Keratinocyte (primary cell): ENCODE data around the gene ABCC8. TPM values are rescaled to one million over a fixed set of nuclear protein-coding genes. Genes with fewer than 3 reads are reported as not detected.

ENCODE experiments used
- DNase-seq: peaks from one replicate; pipeline ENCODE4 v3.0.0-alpha.2; 2011; ENCODE audit warnings: low read depth, missing footprints, low spot score
- FAIRE-seq: peaks from 2 replicates; lab custom pipeline; 2011; peaks lifted over from hg19 to GRCh38; lab: Jason Lieb, UNC
- H2AFZ ChIP-seq: 2 replicates; pipeline ENCODE4 v1.6.0; 2012; ENCODE audit warnings: low read length, control low read depth, inconsistent platforms; ENCODE audit not compliant: control insufficient read depth
- H3K27ac ChIP-seq: 2 replicates; pipeline ENCODE4 v1.5.1; 2011; ENCODE audit warnings: low read length; ENCODE audit not compliant: control insufficient read depth, insufficient read depth
- H3K27me3 ChIP-seq: 3 replicates; pipeline ENCODE4 v1.6.0; 2011; ENCODE audit warnings: low read length; ENCODE audit not compliant: control insufficient read depth, insufficient read depth; ENCODE audit errors: extremely low read depth
- H3K36me3 ChIP-seq, 2 experiments: 2 replicates in 1 of 2; 3 replicates in 1 of 2; pipeline ENCODE4 v1.5.1; 2011; ENCODE audit warnings: low read length in 2 of 2, mild to moderate bottlenecking in 1 of 2; ENCODE audit not compliant: control insufficient read depth in 2 of 2, insufficient read depth in 2 of 2; ENCODE audit errors: extremely low read depth in 1 of 2
- H3K4me1 ChIP-seq: 3 replicates; pipeline ENCODE4 v1.5.1; 2011; ENCODE audit warnings: low read length; ENCODE audit not compliant: control insufficient read depth, insufficient read depth; ENCODE audit errors: extremely low read depth
- H3K4me2 ChIP-seq: 3 replicates; pipeline ENCODE4 v1.6.0; 2011; ENCODE audit warnings: low read depth, low read length; ENCODE audit not compliant: control insufficient read depth, insufficient read depth; ENCODE audit errors: extremely low read depth
- H3K4me3 ChIP-seq, 3 experiments: fragments of 200-600 bp in 1 of 3; sonication (generic) in 1 of 3; 2 replicates in 2 of 3; 3 replicates in 1 of 3; pipeline ENCODE4 v1.5.1; 2011 to 2016; ENCODE audit warnings: low read length in 3 of 3, mild to moderate bottlenecking in 3 of 3, control low read depth in 2 of 3, inconsistent platforms in 1 of 3, low read depth in 1 of 3, mixed read lengths in 1 of 3, mixed run types in 1 of 3, moderate library complexity in 1 of 3; ENCODE audit not compliant: control insufficient read depth in 2 of 3, insufficient read depth in 2 of 3; ENCODE audit errors: extremely low read depth in 1 of 3
- H3K79me2 ChIP-seq: 2 replicates; pipeline ENCODE4 v1.6.0; 2012; ENCODE audit warnings: low read length; ENCODE audit not compliant: control insufficient read depth, insufficient read depth
- H3K9ac ChIP-seq: 3 replicates; pipeline ENCODE4 v1.6.0; 2011; ENCODE audit warnings: low read length; ENCODE audit not compliant: control insufficient read depth, insufficient read depth; ENCODE audit errors: extremely low read depth
- H3K9me1 ChIP-seq: 3 replicates; pipeline ENCODE4 v1.6.0; 2011; ENCODE audit warnings: low read length; ENCODE audit not compliant: control insufficient read depth, insufficient read depth; ENCODE audit errors: extremely low read depth
- H3K9me3 ChIP-seq: 2 replicates; pipeline ENCODE4 v1.5.1; 2012; ENCODE audit warnings: low read depth, low read length; ENCODE audit not compliant: control insufficient read depth
- H4K20me1 ChIP-seq: 3 replicates; pipeline ENCODE4 v1.6.0; 2011; ENCODE audit warnings: low read length; ENCODE audit not compliant: control insufficient read depth, insufficient read depth; ENCODE audit errors: extremely low read depth
- EZH2 ChIP-seq: IDR thresholded peaks from one replicate; pipeline ENCODE4 v1.6.1; 2012; ENCODE audit warnings: inconsistent platforms, mild to moderate bottlenecking, low read length, moderate library complexity
- dilution Hi-C: fragments of 300-500 bp; cut with MboI; formaldehyde crosslinking; loops from one replicate; pipeline ENCODE4 v1.7.0; 2020; ENCODE audit warnings: low sequenced_read_pairs; ENCODE audit not compliant: extremely low pct_ligation_motif_present
- polyA plus RNA-seq, 5 experiments: library from polyadenylated mRNA; depleted of rRNA in 3 of 5; stranded (reverse) in 3 of 5; stranded (forward) in 1 of 5; unstranded in 1 of 5; fragments of >200 nt; gene quantifications; 1 replicate in 1 of 5; 2 replicates in 3 of 5; 3 replicates in 1 of 5; pipeline versions ENCODE4 v1.2.1 to v1.2.3, GENCODE V29; 2011 to 2012; ENCODE audit warnings: missing spikeins in 2 of 5, low read depth in 1 of 5, low replicate concordance in 1 of 5
- TF ChIP-seq, protein P1 (sequence below), 3 experiments: IDR thresholded peaks in 1 of 3; conservative IDR thresholded peaks in 1 of 3; optimal IDR thresholded peaks in 1 of 3; 2 replicates in 2 of 3; 3 replicates in 1 of 3; pipeline versions ENCODE3 to v1.5.1; 2011; ENCODE audit warnings: low read length in 3 of 3, mild to moderate bottlenecking in 3 of 3, moderate library complexity in 2 of 3, control low read depth in 1 of 3, inconsistent platforms in 1 of 3; ENCODE audit not compliant: insufficient read depth in 2 of 3; ENCODE audit errors: extremely low read depth in 1 of 3

ABCC8 gene
- polyA plus RNA-seq, 1 donor (not counting 4 experiments of a cell fraction or from before 2014, with no cell fraction given), result not detected

GRCh38 chr11:17445240-17445795, 31.3 kb downstream of the ABCC8 start:
- peaks cover 10% of the 10 kb centered on the region for H3K27me3 ChIP-seq
- FAIRE-seq, result no peak
- no peak overlapping the region for H3K9ac ChIP-seq
- dilution Hi-C loops, result no loop called here
- H4K20me1 ChIP-seq, result no peaks in the 10 kb centered on the region
- H3K4me2 ChIP-seq, result no peak overlapping the region
- no peak for DNase-seq
- TF ChIP-seq EZH2, result no peak
- TF ChIP-seq, protein P1, sequence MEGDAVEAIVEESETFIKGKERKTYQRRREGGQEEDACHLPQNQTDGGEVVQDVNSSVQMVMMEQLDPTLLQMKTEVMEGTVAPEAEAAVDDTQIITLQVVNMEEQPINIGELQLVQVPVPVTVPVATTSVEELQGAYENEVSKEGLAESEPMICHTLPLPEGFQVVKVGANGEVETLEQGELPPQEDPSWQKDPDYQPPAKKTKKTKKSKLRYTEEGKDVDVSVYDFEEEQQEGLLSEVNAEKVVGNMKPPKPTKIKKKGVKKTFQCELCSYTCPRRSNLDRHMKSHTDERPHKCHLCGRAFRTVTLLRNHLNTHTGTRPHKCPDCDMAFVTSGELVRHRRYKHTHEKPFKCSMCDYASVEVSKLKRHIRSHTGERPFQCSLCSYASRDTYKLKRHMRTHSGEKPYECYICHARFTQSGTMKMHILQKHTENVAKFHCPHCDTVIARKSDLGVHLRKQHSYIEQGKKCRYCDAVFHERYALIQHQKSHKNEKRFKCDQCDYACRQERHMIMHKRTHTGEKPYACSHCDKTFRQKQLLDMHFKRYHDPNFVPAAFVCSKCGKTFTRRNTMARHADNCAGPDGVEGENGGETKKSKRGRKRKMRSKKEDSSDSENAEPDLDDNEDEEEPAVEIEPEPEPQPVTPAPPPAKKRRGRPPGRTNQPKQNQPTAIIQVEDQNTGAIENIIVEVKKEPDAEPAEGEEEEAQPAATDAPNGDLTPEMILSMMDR (optimal IDR thresholded peaks at IDR 0.05 in 1 of 3, IDR thresholded peaks at IDR 0.05 in 1 of 3, conservative IDR thresholded peaks at IDR 0.05 in 1 of 3; ENCODE audit: extremely low read depth in 1 of 3, insufficient read depth in 2 of 3, low read length in 3 of 3), result no peak
- H3K27ac ChIP-seq, result no peak overlapping the region
- H3K9me3 ChIP-seq, result no peaks in the 10 kb centered on the region
- H3K36me3 ChIP-seq, result no peaks in the 10 kb centered on the region
- no peak overlapping the region for H2AFZ ChIP-seq
- H3K79me2 ChIP-seq, result no peaks in the 10 kb centered on the region
- H3K4me1 ChIP-seq, result no peaks in the 10 kb centered on the region
- H3K4me3 ChIP-seq, result no peak overlapping the region
- H3K9me1 ChIP-seq, result no peaks in the 10 kb centered on the region

DNA sequence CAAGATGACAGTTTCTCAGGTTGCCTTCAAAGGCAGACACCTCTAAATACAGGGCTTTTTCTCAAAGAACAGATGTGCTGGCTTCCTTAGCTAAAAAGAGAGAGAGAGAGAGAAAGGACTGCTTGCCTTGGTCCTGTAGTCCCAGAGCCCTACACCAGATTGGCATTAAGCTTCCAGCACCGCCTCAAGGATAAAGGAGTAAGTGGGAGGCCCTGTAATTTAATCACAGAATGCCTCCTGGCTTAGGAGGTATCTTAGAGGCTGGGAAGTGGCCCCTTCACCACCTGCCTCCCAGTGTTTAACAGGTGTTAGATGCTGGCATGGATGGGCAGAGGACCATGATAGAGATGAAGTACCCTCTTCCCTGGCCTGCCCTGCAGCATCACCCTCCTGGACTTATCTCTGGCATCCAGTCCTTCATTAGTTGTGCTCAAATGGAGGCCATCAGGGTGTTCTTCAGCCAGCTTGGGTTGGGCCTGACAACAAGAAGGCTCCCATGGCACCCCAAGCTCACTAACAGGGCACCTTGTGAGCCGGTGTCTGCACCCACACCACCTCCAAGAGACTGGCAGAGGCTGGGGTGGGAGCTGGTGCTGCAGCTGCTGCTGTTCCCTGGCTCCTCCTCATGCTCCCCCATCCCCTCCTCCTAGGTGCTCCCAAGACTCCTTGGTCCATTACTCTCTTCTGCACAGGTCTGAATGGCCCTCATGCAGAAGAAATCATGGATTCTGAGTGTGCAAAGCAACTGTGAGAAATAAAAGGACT, 32.5 kb downstream of the ABCC8 start:
- no peaks in the 10 kb centered on the region for H3K79me2 ChIP-seq
- H2AFZ ChIP-seq, result no peak overlapping the region
- H3K27ac ChIP-seq, result no peak overlapping the region
- TF ChIP-seq, protein P1 (optimal IDR thresholded peaks at IDR 0.05 in 1 of 3, IDR thresholded peaks at IDR 0.05 in 1 of 3, conservative IDR thresholded peaks at IDR 0.05 in 1 of 3; ENCODE audit: extremely low read depth in 1 of 3, insufficient read depth in 2 of 3, low read length in 3 of 3), result no peak
- no peak for TF ChIP-seq EZH2
- FAIRE-seq, result no peak
- no peaks in the 10 kb centered on the region for H4K20me1 ChIP-seq
- H3K36me3 ChIP-seq, result no peaks in the 10 kb centered on the region
- H3K27me3 ChIP-seq, result peaks cover 11% of the 10 kb centered on the region
- H3K9me3 ChIP-seq, result no peaks in the 10 kb centered on the region
- no peak for DNase-seq
- H3K4me2 ChIP-seq, result no peak overlapping the region
- H3K9ac ChIP-seq, result no peak overlapping the region
- H3K4me3 ChIP-seq, result no peak overlapping the region
- dilution Hi-C loops, result no loop called here
- H3K4me1 ChIP-seq, result no peaks in the 10 kb centered on the region
- no peaks in the 10 kb centered on the region for H3K9me1 ChIP-seq
